Ectodermal cell (in vitro differentiated cells): Measurements from ENCODE around the gene HOXA5.

Experiments used
- H3K27ac ChIP-seq: 2 replicates; pipeline ENCODE4 v1.7.0; 2013; ENCODE audit warnings: mild to moderate bottlenecking, low read depth, low read length; ENCODE audit not compliant: insufficient read depth, poor library complexity, severe bottlenecking
- H3K27me3 ChIP-seq: 2 replicates; pipeline ENCODE4 v1.7.0; 2013; ENCODE audit warnings: mild to moderate bottlenecking, low read length; ENCODE audit not compliant: insufficient read depth, control insufficient read depth, poor library complexity, severe bottlenecking
- H3K36me3 ChIP-seq: one replicate; pipeline ENCODE4 v1.7.0; 2013; ENCODE audit warnings: low read length; ENCODE audit not compliant: control insufficient read depth, insufficient read depth
- H3K4me1 ChIP-seq: one replicate; pipeline ENCODE4 v1.7.0; 2013; ENCODE audit warnings: low read length; ENCODE audit not compliant: control insufficient read depth, insufficient read depth
- H3K4me3 ChIP-seq: 2 replicates; pipeline ENCODE4 v1.7.0; 2013; ENCODE audit warnings: low read depth, low read length, control low read depth; ENCODE audit not compliant: insufficient read depth
- H3K9me3 ChIP-seq: 2 replicates; pipeline ENCODE4 v1.7.0; 2013; ENCODE audit warnings: mild to moderate bottlenecking, low read length, moderate library complexity; ENCODE audit not compliant: control insufficient read depth
- WGBS, 2 experiments: methylation state at CpG; one replicate each; pipeline ENCODE4 v1.1.7; 2013; ENCODE audit warnings: missing lambda C conversion rate in 2 of 2; 5-methylcytosine and 5-hydroxymethylcytosine counted together

The HOXA5 gene

DNA sequence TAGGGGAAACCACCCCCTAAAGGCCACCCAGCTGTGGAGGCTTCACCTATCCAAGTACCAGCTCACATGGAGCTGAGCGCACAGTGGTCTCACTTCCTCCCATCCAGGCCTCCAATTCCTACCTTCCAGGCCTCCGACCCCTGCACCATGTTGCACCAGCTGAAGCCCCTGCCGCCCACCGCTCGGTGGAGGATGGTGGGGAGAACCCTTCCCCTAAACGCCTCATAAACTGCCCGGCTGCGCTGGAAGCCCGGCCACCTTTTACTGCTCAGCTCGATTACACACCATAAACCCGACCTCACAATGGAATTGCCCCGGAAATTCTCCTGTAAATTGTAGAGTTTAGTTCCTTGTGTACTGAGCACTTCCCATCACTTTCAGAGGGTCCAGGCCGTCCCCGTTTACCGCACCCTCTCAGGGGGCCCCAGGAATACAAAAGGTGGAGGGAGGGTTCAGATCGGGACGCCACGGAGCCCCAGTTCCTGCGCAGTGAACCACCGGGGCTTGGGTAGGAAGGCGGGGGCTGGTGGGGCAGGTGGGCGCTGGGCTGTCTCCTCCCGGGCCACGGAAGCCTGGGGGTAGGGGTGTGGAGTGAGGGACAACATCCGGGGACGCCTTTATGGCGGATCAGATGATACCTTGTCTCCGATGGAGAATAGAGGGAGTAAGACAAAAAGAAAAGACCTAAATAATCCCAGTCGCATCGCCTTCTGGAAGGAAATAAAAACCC, 14.4 kb upstream of the HOXA5 start:
- Histone ChIP-seq H3K36me3 (no peaks in the 10 kb centered on the region), H3K27ac (no peak overlapping the region), H3K4me1 (no peaks in the 10 kb centered on the region), H3K9me3 (no peaks in the 10 kb centered on the region), H3K27me3 (peaks cover 100% of the 10 kb centered on the region), H3K4me3 (no peak overlapping the region)
- 55% methylated on average over 30 of the region's 30 CpGs for WGBS, 2 experiments

DNA sequence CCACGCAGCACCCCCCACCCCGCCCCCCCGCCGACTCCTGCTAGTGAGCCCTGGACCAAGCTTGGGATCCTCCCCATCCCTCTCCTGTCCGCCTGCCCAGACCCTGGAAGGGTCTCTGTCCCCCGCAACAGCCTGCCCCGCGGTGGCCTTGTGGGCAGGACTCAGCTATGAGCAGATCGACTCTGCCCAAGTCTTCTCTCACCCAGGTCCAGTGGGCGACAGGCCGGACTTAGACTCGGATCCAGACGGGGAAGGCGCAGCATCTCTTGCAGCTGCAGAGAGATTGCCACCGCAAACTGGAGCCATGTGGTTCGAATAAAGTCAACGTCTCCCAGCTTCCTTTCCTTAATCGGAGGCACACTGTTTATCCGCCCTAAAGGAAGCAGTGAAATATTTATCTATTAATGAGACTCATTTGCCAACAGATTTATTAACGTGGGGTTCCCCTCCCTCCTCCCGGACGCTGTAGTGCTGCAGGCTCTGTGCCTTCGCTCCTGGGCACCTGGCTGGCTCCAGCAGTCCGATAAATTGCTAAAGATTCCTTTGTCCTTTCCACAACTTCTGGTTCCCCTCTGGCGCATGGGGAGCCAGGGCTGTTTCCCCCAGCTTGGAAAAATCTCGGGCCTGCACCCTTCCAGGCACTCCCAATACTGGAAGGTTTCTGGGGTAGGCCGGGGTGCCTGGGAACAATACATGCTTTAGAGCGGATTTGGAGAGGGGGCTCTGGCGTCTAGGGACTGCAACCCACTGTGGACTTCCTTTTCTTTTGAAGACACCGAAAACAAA, 13.6 kb upstream of the HOXA5 start:
- no peaks in the 10 kb centered on the region for H3K4me1 ChIP-seq
- no peaks in the 10 kb centered on the region for H3K9me3 ChIP-seq
- H3K27me3 ChIP-seq: peaks cover 100% of the 10 kb centered on the region
- no peak overlapping the region for H3K4me3 ChIP-seq
- H3K36me3 ChIP-seq: no peaks in the 10 kb centered on the region
- H3K27ac ChIP-seq: no peak overlapping the region
- WGBS, 2 experiments: 39 to 44% methylated on average over 30 of the region's 30 CpGs

DNA sequence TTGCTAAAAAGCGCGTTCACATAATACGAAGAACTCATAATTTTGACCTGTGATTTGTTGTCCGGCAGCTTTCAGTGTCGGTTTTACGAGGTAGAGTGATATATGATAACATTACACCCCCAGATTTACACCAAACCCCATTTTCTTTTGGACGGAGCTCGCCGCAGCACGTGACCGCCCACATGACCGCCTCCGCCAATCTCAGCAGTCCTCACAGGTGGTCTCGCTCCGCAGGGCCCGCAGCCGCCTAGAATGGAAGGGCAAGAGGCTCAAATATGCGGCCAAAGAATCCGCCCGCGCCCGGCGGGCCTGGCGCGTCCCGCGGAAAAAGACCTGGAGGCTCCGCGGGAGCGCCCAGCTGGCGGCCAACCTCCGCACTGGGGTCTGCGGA, 13.0 kb upstream of the HOXA5 start, which contains the start of gene HOXA7:
HOXA7 (minus strand) TSS at position 168 of the 391 bp plus-strand sequence; CDS start at position 38, 130 bp downstream.
- Histone ChIP-seq H3K36me3 (no peaks in the 10 kb centered on the region), H3K27me3 (peaks cover 100% of the 10 kb centered on the region), H3K9me3 (no peaks in the 10 kb centered on the region), H3K27ac (no peak within 1 kb of the TSS), H3K4me3 (no peak within 1 kb of the TSS), H3K4me1 (no peaks in the 10 kb centered on the region)
- WGBS, 2 experiments: 9 to 11% methylated on average over 31 to 33 of the region's 33 CpGs

DNA sequence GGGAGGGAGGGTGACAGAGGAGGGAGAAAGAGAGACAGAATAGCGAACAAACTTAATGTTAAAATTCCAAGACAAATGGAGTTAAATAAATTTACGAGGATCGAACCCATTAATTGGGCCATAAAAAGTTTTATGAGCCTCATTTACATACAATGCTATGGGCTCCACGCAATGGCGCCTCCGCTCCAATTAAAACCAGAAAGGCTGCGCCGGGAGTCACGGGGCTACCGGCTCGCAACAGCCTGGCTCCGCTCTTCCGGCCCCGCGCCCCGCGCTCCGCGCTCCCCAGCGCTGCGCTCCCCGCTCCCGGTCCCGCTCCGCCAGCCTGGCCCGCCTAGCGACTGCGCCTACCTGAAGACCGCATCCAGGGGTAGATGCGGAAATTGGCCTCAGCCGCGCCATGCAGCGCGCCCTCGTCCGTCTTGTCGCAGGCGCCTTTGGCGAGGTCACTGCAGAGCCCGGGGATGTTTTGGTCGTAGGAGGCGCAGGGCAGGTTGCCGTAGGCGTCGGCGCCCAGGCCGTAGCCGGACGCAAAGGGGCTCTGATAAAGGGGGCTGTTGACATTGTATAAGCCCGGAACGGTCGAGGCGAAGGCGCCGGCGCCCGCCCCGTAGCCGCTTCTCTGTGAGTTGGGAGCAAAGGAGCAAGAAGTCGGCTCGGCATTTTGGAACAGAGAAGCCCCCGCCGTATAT, 12.5 kb upstream of the HOXA5 start:
- no peak overlapping the region for H3K27ac ChIP-seq
- H3K27me3 ChIP-seq: peaks cover 100% of the 10 kb centered on the region
- H3K36me3 ChIP-seq: no peaks in the 10 kb centered on the region
- no peak overlapping the region for H3K4me3 ChIP-seq
- 8 to 9% methylated on average over 63 of the region's 63 CpGs for WGBS, 2 experiments
- H3K9me3 ChIP-seq: no peaks in the 10 kb centered on the region
- peaks cover 5% of the 10 kb centered on the region for H3K4me1 ChIP-seq

DNA sequence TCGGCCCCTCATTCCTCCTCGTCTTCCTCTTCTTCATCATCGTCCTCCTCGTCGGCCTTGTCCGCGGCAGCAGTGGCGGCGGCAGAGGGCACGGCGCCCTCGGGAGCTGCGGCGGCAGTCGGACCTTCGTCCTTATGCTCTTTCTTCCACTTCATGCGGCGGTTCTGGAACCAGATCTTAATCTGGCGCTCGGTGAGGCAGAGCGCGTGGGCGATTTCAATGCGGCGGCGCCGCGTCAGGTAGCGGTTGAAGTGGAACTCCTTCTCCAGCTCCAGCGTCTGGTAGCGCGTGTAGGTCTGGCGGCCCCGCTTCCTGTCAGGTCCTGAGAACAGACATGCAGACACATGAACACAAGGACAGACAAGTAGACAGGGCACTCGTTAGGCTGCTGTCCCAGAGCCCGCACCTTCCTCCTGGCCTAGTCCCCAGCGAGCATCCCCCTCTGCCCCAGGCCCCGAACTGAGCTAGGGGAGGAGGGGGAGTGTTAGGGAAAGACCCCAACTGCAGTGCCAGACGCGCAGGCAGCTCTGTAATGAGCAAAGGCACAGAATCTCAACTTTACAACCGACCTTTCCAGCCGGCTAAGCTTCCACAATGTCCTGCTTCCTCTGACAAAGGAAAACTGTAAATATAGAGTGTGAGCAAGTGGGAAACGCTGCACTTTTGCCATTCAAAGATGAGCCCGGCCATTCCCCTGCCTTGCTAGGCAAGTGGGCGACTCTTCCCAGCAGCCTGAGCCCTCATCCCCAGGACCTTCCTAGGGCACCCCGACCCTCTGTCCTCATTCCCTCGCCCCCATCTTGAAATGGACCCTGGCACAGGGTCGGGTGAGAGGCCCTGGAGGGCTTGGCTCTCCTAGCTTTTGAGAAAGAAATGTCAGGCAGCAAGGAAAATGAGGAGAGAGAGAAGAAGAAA, 11.7 kb upstream of the HOXA5 start:
- H3K27me3 ChIP-seq: peaks cover 100% of the 10 kb centered on the region
- H3K27ac ChIP-seq: no peak overlapping the region
- WGBS, 2 experiments: 15 to 16% methylated on average over 48 of the region's 48 CpGs
- no peaks in the 10 kb centered on the region for H3K36me3 ChIP-seq
- H3K9me3 ChIP-seq: no peaks in the 10 kb centered on the region
- peaks cover 5% of the 10 kb centered on the region for H3K4me1 ChIP-seq
- no peak overlapping the region for H3K4me3 ChIP-seq

DNA sequence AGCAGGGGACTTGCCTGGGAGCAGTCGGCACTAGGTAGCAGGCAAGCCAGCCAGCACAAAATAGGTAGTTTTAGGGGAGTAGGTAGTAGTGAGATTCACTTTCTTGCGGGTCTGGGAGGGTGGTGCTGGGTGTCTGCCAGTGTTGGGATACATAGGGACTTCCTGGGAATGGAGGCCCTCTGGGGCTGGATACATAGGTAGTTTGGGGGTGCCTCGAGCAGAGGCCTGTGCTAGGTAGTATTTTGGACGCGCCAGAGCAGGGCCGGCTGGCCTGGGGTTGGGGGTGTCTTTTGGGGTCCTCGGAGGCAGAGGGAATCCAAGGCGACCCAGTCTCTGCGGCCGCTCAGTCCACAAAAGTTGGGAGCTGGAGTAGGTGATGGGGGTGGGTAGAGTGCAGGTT, 10.9 kb upstream of the HOXA5 start:
- Histone ChIP-seq H3K27me3 (peaks cover 100% of the 10 kb centered on the region), H3K27ac (no peak overlapping the region), H3K4me1 (peaks cover 5% of the 10 kb centered on the region), H3K4me3 (no peak overlapping the region), H3K36me3 (no peaks in the 10 kb centered on the region), H3K9me3 (no peaks in the 10 kb centered on the region)
- WGBS, 2 experiments: 42 to 43% methylated on average over 10 of the region's 10 CpGs

DNA sequence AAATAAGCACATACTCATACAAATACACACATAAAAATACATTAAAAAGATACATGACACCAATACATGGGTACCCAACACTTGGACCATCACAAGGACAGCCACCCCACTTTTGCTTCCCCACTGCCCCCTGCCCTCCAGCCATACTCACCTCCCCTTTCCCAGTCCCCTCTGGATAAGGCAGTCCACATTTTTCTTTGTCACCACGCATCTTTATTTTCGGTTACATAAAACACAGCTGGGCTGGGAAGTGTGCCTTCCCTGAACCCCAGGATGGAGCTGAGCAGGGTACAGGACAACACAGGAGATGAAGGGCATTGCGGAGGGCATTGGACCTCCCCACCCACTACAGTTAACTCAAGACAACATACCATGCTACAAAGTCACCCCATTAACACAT, 10.0 kb upstream of the HOXA5 start:
- Histone ChIP-seq H3K4me3 (no peak overlapping the region), H3K27me3 (peaks cover 100% of the 10 kb centered on the region), H3K27ac (no peak overlapping the region), H3K4me1 (peaks cover 5% of the 10 kb centered on the region), H3K9me3 (no peaks in the 10 kb centered on the region), H3K36me3 (no peaks in the 10 kb centered on the region)
- 38 to 44% methylated on average over 3 of the region's 3 CpGs for whole genome bisulfite sequencing, 2 experiments

DNA sequence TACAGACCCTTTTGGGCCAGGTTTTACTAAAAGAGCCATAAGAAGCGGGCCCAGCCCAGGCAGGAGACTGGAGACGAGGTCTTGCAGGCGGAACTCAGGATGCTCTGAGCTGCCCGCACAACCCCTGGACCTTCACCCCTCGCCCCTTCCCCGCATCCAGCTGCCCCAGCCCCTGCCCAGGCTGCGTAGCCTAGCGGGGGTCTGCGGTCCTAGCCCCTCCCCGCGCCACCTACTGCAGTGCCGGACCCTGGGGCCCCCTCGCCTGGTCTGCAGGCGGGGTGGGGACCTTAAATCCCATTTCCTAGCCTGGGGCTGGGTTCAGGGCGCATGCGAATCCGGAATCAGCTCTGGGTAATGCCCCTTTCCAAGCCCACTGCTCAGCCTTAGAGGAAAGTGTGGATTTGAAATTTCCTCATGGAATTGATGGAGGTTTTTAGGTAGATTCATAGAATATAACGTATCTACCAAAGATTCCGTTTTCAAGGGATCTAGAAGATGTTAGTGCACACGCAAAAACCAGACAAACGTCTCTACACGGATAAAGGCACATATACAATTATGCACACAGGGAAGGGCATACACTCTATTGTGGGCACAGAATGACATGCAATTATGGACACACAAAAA, 9.4 kb upstream of the HOXA5 start:
- Histone ChIP-seq H3K27me3 (peaks cover 100% of the 10 kb centered on the region), H3K27ac (no peak overlapping the region), H3K4me1 (peaks cover 5% of the 10 kb centered on the region), H3K36me3 (no peaks in the 10 kb centered on the region), H3K9me3 (no peaks in the 10 kb centered on the region), H3K4me3 (no peak overlapping the region)
- WGBS, 2 experiments: 21 to 26% methylated on average over 22 of the region's 22 CpGs
